Gastroesophageal sphincter (tissue), 3 donors: ENCODE measurements around the gene HSBP1.

Experiments used
- EP300 ChIP-seq: sonication (generic); formaldehyde crosslinking; IDR thresholded peaks from one replicate; pipeline ENCODE4 v1.6.1; 2017; ENCODE audit warnings: antibody characterized with exemption, mild to moderate bottlenecking
- POLR2A ChIP-seq, 2 donors: fragments of 450-650 bp; IDR thresholded peaks; one replicate each; pipeline ENCODE4 v1.6.1; 2017; ENCODE audit warnings: antibody characterized with exemption in 2 of 2, mild to moderate bottlenecking in 2 of 2, moderate library complexity in 1 of 2
- POLR2AphosphoS5 ChIP-seq: sonication (generic); formaldehyde crosslinking; IDR thresholded peaks from one replicate; pipeline ENCODE4 v1.6.1; 2017; ENCODE audit warnings: antibody characterized with exemption
- TF ChIP-seq, protein P1 (sequence below), 4 experiments: fragments of 200-600 bp in 2 of 4; fragments of 450-650 bp in 2 of 4; sonication (generic) in 1 of 4; IDR thresholded peaks; one replicate each; pipeline ENCODE4 v1.5.1; 2017 to 2019; ENCODE audit warnings: antibody characterized with exemption in 4 of 4, mild to moderate bottlenecking in 2 of 4, moderate library complexity in 2 of 4

DNA sequence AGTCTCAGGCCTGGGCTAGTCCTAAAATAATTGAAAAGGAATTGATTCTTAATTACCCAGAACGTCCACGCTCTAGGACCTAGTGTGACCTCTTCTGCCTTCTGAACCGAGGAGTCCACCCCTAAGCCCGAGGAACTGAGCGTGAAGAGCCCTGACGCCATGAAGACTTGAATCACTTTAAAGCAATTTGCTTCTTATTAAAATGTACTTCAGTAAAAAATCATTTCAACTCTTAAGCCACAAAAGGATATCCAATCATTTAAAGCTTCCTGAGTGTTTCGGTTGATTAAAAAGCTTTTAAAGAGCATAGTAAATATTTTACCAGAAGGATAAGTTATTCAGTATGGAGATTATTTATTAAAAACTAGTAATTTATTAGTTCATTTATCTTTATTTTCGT lies 11.6 kb downstream of the HSBP1 start:
- TF ChIP-seq POLR2AphosphoS5 (no peak), EP300 (no peak), POLR2A (IDR thresholded peaks at IDR 0.05) (no peak)
- TF ChIP-seq, protein P1, sequence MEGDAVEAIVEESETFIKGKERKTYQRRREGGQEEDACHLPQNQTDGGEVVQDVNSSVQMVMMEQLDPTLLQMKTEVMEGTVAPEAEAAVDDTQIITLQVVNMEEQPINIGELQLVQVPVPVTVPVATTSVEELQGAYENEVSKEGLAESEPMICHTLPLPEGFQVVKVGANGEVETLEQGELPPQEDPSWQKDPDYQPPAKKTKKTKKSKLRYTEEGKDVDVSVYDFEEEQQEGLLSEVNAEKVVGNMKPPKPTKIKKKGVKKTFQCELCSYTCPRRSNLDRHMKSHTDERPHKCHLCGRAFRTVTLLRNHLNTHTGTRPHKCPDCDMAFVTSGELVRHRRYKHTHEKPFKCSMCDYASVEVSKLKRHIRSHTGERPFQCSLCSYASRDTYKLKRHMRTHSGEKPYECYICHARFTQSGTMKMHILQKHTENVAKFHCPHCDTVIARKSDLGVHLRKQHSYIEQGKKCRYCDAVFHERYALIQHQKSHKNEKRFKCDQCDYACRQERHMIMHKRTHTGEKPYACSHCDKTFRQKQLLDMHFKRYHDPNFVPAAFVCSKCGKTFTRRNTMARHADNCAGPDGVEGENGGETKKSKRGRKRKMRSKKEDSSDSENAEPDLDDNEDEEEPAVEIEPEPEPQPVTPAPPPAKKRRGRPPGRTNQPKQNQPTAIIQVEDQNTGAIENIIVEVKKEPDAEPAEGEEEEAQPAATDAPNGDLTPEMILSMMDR (IDR thresholded peaks at IDR 0.05): no peak
